HepG2 (cell line): Measurements from ENCODE around the gene DLST. TPM values are rescaled to one million over a fixed set of nuclear protein-coding genes. Genes with fewer than 3 reads are reported as not detected.

ENCODE experiments used
- AKAP8 ChIP-seq: sonication (generic); formaldehyde crosslinking; IDR thresholded peaks from 2 replicates; pipeline ENCODE4 v1.5.1; 2020; ENCODE audit warnings: mild to moderate bottlenecking, missing genetic modification reagents
- BATF2 ChIP-seq: sonication (generic); formaldehyde crosslinking; IDR thresholded peaks from 2 replicates; pipeline ENCODE4 v1.8.0; 2022; ENCODE audit warnings: mild to moderate bottlenecking, missing genetic modification reagents, moderate library complexity
- GATA4 ChIP-seq: sonication (generic); IDR thresholded peaks from 2 replicates; pipeline ENCODE4 v1.6.1; 2016; ENCODE audit warnings: antibody characterized with exemption, low read depth, borderline replicate concordance
- NFIC ChIP-seq: IDR thresholded peaks from 2 replicates; pipeline ENCODE4 v1.6.1; 2012; ENCODE audit warnings: mild to moderate bottlenecking, low read length, inconsistent platforms
- NR1H2 ChIP-seq: sonication (generic); formaldehyde crosslinking; IDR thresholded peaks from 2 replicates; pipeline ENCODE4 v1.8.1; 2022; ENCODE audit warnings: low read depth, missing genetic modification reagents, borderline replicate concordance
- PLSCR1 ChIP-seq: sonication (generic); formaldehyde crosslinking; IDR thresholded peaks from 2 replicates; pipeline ENCODE4 v1.5.0; 2020; ENCODE audit warnings: missing genetic modification reagents, mild to moderate bottlenecking, borderline replicate concordance
- RARG ChIP-seq: sonication (generic); formaldehyde crosslinking; IDR thresholded peaks from 2 replicates; pipeline ENCODE4 v1.4.0; 2020; ENCODE audit warnings: low read depth, mild to moderate bottlenecking, missing genetic modification reagents
- RBAK ChIP-seq: sonication (generic); formaldehyde crosslinking; IDR thresholded peaks from 2 replicates; pipeline ENCODE4 v1.5.1; 2020; ENCODE audit warnings: mild to moderate bottlenecking, missing genetic modification reagents
- RBFOX2 ChIP-seq: fragments of 200-400 bp; formaldehyde crosslinking; IDR thresholded peaks from 2 replicates; pipeline ENCODE4 v1.6.1; 2017; ENCODE audit warnings: low read depth, mild to moderate bottlenecking, low read length
- RBM22 ChIP-seq: fragments of 200-400 bp; formaldehyde crosslinking; optimal IDR thresholded peaks from 2 replicates; pipeline ENCODE3; 2017; ENCODE audit warnings: mild to moderate bottlenecking, low read length, moderate library complexity
- RERE ChIP-seq: IDR thresholded peaks from 2 replicates; pipeline ENCODE4 v1.6.1; 2016; ENCODE audit warnings: low read depth, missing genetic modification reagents, missing compliant biosample characterization
- STAT6 ChIP-seq: sonication (generic); formaldehyde crosslinking; IDR thresholded peaks from 2 replicates; pipeline ENCODE4 v1.4.0; 2020; ENCODE audit warnings: missing genetic modification reagents, mild to moderate bottlenecking, borderline replicate concordance
- TBX3 ChIP-seq: fragments of 450-650 bp; IDR thresholded peaks from 2 replicates; pipeline ENCODE4 v1.6.1; 2017; ENCODE audit warnings: antibody characterized with exemption, mild to moderate bottlenecking, inconsistent platforms, borderline replicate concordance
- ZBTB1 ChIP-seq: sonication (generic); formaldehyde crosslinking; IDR thresholded peaks from 2 replicates; pipeline ENCODE4 v1.4.0; 2020; ENCODE audit warnings: missing genetic modification reagents, borderline replicate concordance
- ZNF317 ChIP-seq: sonication (generic); formaldehyde crosslinking; IDR thresholded peaks from 2 replicates; pipeline ENCODE4 v1.5.0; 2020; ENCODE audit warnings: mild to moderate bottlenecking, missing genetic modification reagents
- ZNF451 ChIP-seq: sonication (generic); formaldehyde crosslinking; IDR thresholded peaks from 2 replicates; pipeline ENCODE4 v1.5.0; 2020; ENCODE audit warnings: mild to moderate bottlenecking, missing genetic modification reagents
- ZNF670 ChIP-seq: sonication (generic); formaldehyde crosslinking; IDR thresholded peaks from 2 replicates; pipeline ENCODE4 v1.8.0; 2022; ENCODE audit warnings: mild to moderate bottlenecking, missing genetic modification reagents, borderline replicate concordance
- ZNF672 ChIP-seq: sonication (generic); formaldehyde crosslinking; IDR thresholded peaks from 2 replicates; pipeline ENCODE4 v1.8.1; 2022; ENCODE audit warnings: missing genetic modification reagents
- ZNF83 ChIP-seq: sonication (generic); formaldehyde crosslinking; IDR thresholded peaks from 2 replicates; pipeline ENCODE4 v1.4.0; 2020; ENCODE audit warnings: missing genetic modification reagents, mild to moderate bottlenecking, borderline replicate concordance
- polyA plus RNA-seq, 8 experiments: library from polyadenylated mRNA; depleted of rRNA in 3 of 8; stranded (reverse) in 7 of 8; unstranded in 1 of 8; fragments of >200 nt; fragmentation: Illumina TruSeq in 4 of 8; extraction: Trizol in 4 of 8; gene quantifications; 2 replicates each; pipeline versions ENCODE4 v1.2.1 to v1.2.3, GENCODE V29; 2011 to 2016; ENCODE audit warnings: low read depth in 4 of 8, missing spikeins in 1 of 8, mixed read lengths in 1 of 8; ENCODE audit not compliant: insufficient read depth in 1 of 8
- total RNA-seq, 5 experiments: library from RNA; depleted of rRNA; stranded (reverse); fragments of >200 nt; fragmentation: Illumina TruSeq; extraction: Trizol; gene quantifications; 2 replicates each; pipeline ENCODE4 v1.2.3, GENCODE V29; 2016; ENCODE audit warnings: low read depth in 1 of 5

The DLST gene
- total and polyA plus RNA-seq, 2 of the 13 experiments (the other 11 are each of a cell fraction or from before 2014, with no cell fraction given): 56.5 to 94.3 TPM

- TF ChIP-seq STAT6 (CRISPR knock-in tag): 0 out of 2 replicates have a peak, but pooled peaks have one; percentile 41
- TF ChIP-seq NR1H2 (CRISPR knock-in tag): peak; percentile 25; the same call in 1 of the 2 replicates
- TF ChIP-seq RBM22: no peak
- 0 out of 2 replicates have a peak, but pooled peaks have one; percentile 33 for TF ChIP-seq ZNF83
- no peak for TF ChIP-seq PLSCR1 (CRISPR knock-in tag)
- TF ChIP-seq AKAP8 (CRISPR knock-in tag): no peak; the same call in 1 of the 2 replicates
- TF ChIP-seq GATA4: 0 out of 2 replicates have a peak, but pooled peaks have one; percentile 51
- TF ChIP-seq TBX3: peak; percentile 26; the same call in 1 of the 2 replicates
- TF ChIP-seq ZNF451 (CRISPR knock-in tag): peak; percentile 95
- peak; percentile 89; the same call in 1 of the 2 replicates for TF ChIP-seq ZBTB1
- TF ChIP-seq RARG (CRISPR knock-in tag): no peak
- TF ChIP-seq ZNF670 (CRISPR knock-in tag): no peak; the same call in 1 of the 2 replicates
- peak; percentile 52; the same call in 1 of the 2 replicates for TF ChIP-seq BATF2 (CRISPR knock-in tag)
- peak; percentile 96 for TF ChIP-seq RBFOX2
- TF ChIP-seq NFIC: no peak; the same call in 1 of the 2 replicates
- TF ChIP-seq RBAK: no peak
- TF ChIP-seq RERE (CRISPR knock-in tag): peak; percentile 15; the same call in 1 of the 2 replicates
- peak; percentile 84; the same call in 1 of the 2 replicates for TF ChIP-seq ZNF672
- TF ChIP-seq ZNF317 (CRISPR knock-in tag): no peak
Observed at GRCh38 chr14:74881431-74882102, at the start of gene DLST (continued).
